HG02870 (cell line): Measurements from ENCODE around the gene PAOX.
"Not testable (repeated sequence)": the region's sequence is repeated elsewhere in the genome, so short reads cannot be mapped to it uniquely, and the experiment has no call there.

Source experiments
- ATAC-seq: cut with Tn5 transposase; IDR thresholded peaks from one replicate; pipeline ENCODE4 v1.9.1; 2021; ENCODE audit warnings: mild to moderate bottlenecking, moderate library complexity; ENCODE audit not compliant: unreplicated experiment

Gene PAOX

GRCh38 chr10:133383551-133383950 is 4.5 kb downstream of the PAOX start:
- no peak for ATAC-seq

- ATAC-seq: no peak
These were observed 5.0 kb downstream of the PAOX start for GRCh38 chr10:133384071-133384470.

GRCh38 chr10:133385214-133385613 is 6.2 kb downstream of the PAOX start:
- ATAC-seq: no peak

DNA sequence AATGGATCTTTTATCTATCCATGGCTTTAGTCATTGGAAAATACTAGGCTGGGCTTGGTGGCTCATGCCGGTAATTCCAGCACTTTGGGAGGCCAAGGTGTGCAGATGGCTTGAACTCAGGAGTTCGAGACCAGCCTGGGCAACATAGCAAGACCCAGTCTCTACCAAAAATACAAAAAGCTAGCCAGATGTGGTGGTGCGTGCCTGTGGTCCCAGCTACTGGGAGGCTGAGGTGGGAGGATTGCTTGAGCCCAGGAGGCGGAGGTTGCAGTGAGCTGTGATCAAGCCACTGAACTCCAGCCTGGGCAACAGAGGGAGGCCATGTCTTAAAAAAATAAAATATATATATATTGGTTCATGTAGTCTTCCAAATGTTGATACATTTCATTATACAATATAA is 7.9 kb downstream of the PAOX start:
- ATAC-seq: not testable (repeated sequence)

DNA sequence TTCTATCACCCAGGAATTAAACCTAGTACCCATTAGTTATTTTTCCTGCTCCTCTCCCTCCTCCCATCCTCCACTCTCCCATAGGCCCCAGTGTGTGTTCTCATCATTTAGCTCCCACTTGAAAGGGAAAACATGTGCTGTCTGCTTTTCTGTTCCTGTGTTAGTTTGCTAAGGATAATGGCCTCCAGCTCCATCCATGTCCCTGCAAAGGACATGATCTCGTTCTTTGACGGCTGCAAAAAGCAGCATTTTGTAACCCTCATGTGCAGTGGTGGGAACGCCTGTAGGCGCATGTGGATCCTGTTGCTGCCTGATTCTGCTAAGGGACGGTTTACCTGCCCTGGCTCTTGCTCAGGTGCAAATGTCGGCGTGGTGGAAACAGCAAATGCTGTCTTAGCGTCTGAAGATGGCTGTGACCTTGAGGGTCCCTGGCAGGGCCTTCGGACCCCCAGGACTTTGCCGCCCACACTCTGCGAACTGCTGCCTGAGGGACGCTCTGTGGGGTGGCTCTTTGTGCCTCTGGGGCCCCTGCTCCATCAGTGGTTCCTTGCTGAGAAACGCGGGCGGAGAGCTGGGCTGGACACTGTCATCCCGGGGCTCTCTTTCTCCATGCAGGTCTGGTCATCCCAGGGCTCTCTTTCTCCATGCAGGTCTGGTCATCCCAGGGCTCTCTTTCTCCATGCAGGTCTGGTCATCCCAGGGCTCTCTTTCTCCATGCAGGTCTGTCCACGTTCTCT is 9.3 kb downstream of the PAOX start:
- no peak for ATAC-seq

- ATAC-seq: peak; percentile 87
These were observed 10.1 kb downstream of the PAOX start for GRCh38 chr10:133388973-133389818.

GRCh38 chr10:133390597-133391248 is 11.7 kb downstream of the PAOX start:
- no peak for ATAC-seq

DNA sequence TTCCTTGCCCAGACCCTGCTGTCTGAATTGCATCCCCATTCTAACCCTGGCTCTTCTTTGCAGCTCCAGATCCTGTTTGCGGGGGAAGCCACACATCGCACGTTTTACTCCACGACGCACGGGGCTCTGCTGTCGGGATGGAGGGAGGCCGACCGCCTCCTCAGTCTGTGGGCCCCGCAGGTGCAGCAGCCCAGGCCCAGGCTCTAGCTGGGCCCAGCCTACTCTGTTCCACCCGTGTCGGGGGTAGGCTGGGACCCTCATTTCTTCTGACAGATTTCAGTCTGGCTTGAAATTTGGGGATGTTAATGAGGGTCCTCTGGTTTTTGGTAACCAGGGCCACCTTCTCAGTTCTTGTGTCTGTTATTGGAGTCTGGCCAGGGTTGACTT is 12.2 kb downstream of the PAOX start:
- no peak for ATAC-seq

DNA sequence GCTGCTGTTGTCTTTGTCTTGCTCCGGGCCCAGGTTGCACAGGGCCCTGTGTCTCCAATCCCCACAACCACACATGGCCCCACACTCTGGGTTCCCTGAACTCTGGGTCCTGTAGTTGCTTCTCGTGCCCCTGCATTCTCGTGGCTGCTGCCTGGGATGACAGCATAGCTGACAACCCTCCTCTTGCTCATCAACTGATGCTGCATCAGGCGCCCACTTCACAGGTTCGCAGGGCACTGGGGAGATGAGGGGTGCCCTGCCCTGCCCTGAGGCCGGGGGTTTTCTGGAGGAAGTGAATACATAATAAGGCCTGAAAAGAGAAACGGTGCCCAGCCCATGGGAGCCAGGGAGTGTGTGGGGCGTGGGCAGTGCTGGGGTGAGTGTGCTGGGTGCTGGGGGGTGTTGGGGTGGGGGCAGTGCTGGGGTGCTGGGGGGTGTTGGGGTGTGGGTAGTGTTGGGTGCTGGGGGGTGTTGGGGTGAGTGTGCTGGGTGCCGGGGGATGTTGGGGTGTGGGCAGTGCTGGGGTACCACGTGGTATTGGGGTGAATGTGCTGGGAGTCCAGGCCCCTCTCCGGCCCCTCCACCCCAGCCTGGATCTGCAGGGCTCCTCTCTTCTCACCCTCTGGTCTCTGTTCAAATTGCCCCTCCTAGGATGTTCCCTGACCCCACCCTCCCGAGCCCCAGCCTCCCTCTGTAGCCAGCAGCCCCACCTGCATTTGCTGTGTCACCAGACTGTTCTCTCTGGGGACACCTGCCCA is 12.9 kb downstream of the PAOX start:
- no peak for ATAC-seq

GRCh38 chr10:133393401-133394063 is 14.5 kb downstream of the PAOX start:
- no peak for ATAC-seq

DNA sequence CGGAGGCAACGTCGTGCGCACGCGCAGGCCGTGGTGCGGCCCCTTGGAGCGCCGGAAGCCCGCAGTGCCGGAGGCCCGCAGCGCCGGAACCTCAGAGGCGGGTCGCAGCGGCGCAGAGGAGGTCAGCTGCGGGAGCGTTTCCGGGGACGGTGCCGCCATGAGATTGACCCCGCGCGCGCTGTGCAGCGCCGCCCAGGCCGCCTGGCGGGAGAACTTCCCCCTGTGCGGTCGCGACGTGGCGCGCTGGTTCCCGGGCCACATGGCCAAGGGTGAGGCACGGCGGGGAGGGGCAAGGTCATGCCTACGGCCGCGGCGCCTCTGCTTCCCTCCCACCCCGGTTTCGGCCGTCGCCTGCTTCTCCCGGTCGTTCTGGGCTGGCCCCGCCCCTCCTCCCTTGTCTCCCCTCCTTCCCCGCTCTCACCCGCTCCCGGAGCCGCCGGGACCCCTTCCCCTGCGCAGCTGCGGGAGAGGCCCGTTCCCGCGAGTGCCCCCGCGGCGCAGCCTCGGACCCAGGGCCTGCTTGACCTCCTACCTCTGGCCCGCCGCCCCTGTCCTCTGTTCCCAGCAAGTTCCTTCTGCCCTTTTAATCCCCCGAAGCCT is 15.1 kb downstream of the PAOX start, which contains the start of gene MTG1:
MTG1 (plus strand) TSS at position 94 of the 600 bp plus-strand sequence; CDS start at position 158, 64 bp downstream.
- ATAC-seq: peak; percentile 59

DNA sequence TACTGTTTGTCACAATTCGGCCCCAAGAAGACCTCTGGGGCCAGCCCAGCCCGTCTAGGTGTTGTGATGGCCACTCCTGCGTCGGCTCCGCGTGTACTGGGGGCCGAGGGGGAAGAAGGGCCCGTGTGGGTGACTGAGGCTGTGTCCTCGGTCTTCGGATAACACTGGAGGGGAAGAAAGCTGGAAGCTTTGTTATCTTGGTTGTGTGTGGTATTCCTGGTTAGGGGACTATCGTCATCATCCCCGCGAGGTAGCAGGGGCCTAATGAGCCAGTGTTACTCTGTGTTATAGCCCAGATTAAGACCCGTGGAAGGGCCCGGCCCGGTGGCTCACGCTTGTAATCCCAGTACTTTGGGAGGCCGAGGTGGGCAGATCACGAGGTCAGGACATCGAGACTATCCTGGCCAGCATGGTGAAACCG is 15.7 kb downstream of the PAOX start:
- ATAC-seq: no peak

DNA sequence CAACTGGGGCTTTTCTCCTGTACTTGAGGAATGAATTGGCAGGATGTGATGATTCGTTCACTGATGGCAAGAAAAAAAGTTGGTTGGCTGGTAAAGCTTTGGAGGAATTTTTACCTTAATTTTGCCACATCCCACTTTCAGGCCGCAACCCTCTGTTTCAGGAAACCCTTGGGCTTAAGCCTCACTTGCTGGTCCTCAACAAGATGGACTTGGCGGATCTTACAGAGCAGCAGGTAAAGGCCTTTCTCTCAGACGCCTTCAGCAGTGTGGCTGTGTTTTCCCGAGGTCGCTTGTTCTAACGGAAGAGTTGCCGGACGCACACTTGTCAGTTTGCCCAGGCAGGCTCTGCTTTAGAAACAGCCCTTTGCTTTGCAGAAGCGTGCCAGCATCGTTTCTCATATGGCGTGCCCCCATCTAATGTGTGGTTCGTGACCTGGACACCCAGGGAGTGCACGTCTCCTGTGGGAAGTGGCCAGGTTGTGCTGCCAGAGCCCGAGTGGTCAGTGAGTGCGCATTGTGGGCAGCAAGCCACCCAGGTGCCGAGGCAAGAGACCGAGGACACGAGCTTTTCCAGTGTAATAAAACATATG is 17.1 kb downstream of the PAOX start:
- no peak for ATAC-seq

DNA sequence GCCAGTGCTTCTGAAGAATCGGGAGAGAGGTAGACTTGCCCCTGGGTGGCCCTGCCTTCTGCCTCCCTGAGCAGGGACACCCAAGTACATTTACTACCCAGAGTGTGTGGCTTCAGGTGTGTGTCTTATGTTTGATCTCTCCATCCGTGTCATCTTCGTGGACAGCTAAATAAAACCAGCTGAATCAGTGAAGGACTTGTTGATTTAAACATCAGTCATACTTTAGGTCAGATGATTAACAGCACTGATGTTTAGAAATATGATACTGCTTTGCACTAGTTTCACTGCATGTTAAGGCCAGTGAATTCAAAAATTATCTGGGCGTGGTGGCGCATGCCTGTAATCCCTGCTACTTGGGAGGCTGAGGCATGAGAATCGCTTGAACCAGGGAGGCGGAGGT is 18.9 kb downstream of the PAOX start:
- ATAC-seq: no peak

GRCh38 chr10:133399123-133399601 is 20.1 kb downstream of the PAOX start:
- ATAC-seq: no peak

- peak; percentile 51 for ATAC-seq
These were observed 21.8 kb downstream of the PAOX start for GRCh38 chr10:133400624-133401424.

- ATAC-seq: no peak
These were observed 22.4 kb downstream of the PAOX start for GRCh38 chr10:133401500-133401899.

DNA sequence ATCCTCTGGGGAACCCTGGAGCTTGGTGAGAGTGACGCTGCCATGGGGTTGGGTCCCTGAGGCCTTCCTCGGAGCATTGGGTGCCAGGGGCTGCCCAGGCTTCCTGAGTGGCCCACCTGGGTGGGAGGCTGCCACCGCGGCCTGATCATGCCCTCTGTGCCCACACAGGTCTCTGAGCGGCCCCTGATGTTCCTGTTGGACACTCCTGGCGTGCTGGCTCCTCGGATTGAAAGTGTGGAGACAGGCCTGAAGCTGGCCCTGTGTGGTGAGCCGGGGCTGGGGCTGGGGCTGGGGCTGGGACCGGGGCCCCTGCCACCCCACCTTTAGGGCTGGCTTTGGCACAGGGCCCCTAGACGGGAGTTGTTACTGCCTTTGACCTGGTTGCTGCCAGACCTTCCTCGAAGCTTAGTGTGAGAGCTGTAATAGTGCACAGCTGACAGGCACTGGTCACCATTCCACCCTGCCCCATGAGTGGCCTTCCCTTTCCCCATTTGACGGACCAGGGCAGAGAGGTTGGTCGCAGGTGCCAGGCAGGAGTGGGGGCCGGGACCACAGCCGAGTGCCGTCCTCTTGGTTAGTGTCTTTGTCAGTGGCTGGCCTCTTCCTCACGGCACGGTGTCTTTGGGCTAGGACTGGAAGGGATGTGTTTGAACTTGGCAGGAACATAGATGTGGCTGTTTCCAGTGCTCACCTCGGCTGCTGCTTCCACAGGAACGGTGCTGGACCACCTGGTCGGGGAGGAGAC is 23.1 kb downstream of the PAOX start:
- no peak for ATAC-seq
